Umbilical cord (tissue), 2 donors: ENCODE measurements around the gene TIPRL. TPM values are rescaled to one million over a fixed set of nuclear protein-coding genes. Genes with fewer than 3 reads are reported as not detected.
"Not testable (repeated sequence)": the region's sequence is repeated elsewhere in the genome, so short reads cannot be mapped to it uniquely, and the experiment has no call there.

ENCODE experiments used
- DNase-seq: peaks from one replicate; pipeline ENCODE4 v3.0.0-alpha.2; 2015; ENCODE audit warnings: low spot score
- total RNA-seq: library from RNA; depleted of rRNA; stranded (reverse); fragments of >200 nt; gene quantifications from one replicate; pipeline ENCODE4 v1.2.3, GENCODE V29; 2014; ENCODE audit warnings: low replicate concordance; ENCODE audit not compliant: insufficient read depth

Gene TIPRL
- 46.0 TPM for total RNA-seq

GRCh38 chr1:168178638-168179437 is at the start of gene TIPRL:
TSS of gene TIPRL (plus strand) at chr1:168178962. CDS start at chr1:168179078, 116 bp downstream.
- DNase-seq, result peak; percentile 99

GRCh38 chr1:168129933-168130332 is 48.8 kb upstream of the TIPRL start:
- DNase-seq, result no peak

- DNase-seq, result no peak
Measured at GRCh38 chr1:168134132-168134531, 44.6 kb upstream of the TIPRL start.

GRCh38 chr1:168134642-168135041 is 44.1 kb upstream of the TIPRL start:
- no peak for DNase-seq

GRCh38 chr1:168135116-168135920 is 43.4 kb upstream of the TIPRL start:
- DNase-seq, result no peak

- peak; percentile 44 for DNase-seq
Measured at GRCh38 chr1:168135921-168136708, 42.6 kb upstream of the TIPRL start.

GRCh38 chr1:168136709-168137514 is 41.9 kb upstream of the TIPRL start, which contains the start of gene GPR161:
TSS of gene GPR161 (minus strand) at chr1:168136930. CDS start at chr1:168104850, 32,080 bp downstream.
- peak; percentile 66 for DNase-seq

- no peak for DNase-seq
Measured at GRCh38 chr1:168137515-168137821, 41.3 kb upstream of the TIPRL start.

- DNase-seq, result no peak
Measured at GRCh38 chr1:168138134-168138533, 40.6 kb upstream of the TIPRL start.

GRCh38 chr1:168139070-168139469 is 39.7 kb upstream of the TIPRL start:
- no peak for DNase-seq

GRCh38 chr1:168141871-168142385 is 36.8 kb upstream of the TIPRL start:
- no peak for DNase-seq

GRCh38 chr1:168145184-168146159 is 33.3 kb upstream of the TIPRL start:
- peak; percentile 84 for DNase-seq

- no peak for DNase-seq
Measured at GRCh38 chr1:168146160-168146539, 32.6 kb upstream of the TIPRL start.

GRCh38 chr1:168146626-168147025 is 32.1 kb upstream of the TIPRL start:
- DNase-seq, result peak; percentile 60

GRCh38 chr1:168148916-168149315 is 29.8 kb upstream of the TIPRL start:
- DNase-seq, result peak; percentile 74

- DNase-seq, result no peak
Measured at GRCh38 chr1:168150283-168150682, 28.5 kb upstream of the TIPRL start.

GRCh38 chr1:168151935-168152334 is 26.8 kb upstream of the TIPRL start:
- no peak for DNase-seq

GRCh38 chr1:168154707-168155106 is 24.1 kb upstream of the TIPRL start:
- DNase-seq, result not testable (repeated sequence)

GRCh38 chr1:168155910-168156309 is 22.9 kb upstream of the TIPRL start:
- no peak for DNase-seq

- DNase-seq, result no peak
Measured at GRCh38 chr1:168157638-168158037, 21.1 kb upstream of the TIPRL start.
